ENCODE results near the gene CYP4A22.
A peak's percentile ranks its signal among the peaks of the same experiment; 100 is the strongest.
"Not testable (repeated sequence)": the region's sequence is repeated elsewhere in the genome, so short reads cannot be mapped to it uniquely, and the experiment has no call there.

CYP4A22 gene

DNA sequence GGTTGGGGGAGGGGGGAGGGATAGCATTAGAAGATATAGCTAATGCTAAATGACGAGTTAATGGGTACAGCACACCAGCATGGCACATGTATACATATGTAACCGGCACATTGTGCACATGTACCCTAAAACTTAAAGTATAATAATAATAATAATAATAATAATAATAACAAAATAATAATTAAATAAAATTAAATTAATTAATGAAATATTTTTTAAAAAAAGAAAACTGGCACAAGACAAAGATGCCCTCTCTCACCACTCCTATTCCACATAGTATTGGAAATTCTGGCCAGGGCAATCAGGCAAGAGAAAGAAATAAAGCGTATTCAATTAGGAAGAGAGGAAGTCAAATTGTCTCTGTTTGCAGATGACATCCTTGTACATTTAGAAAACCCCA, 20.7 kb downstream of the CYP4A22 start:
- DNase-seq (ENCODE audit: low read depth in 2 of 2) = not testable (repeated sequence)

DNA sequence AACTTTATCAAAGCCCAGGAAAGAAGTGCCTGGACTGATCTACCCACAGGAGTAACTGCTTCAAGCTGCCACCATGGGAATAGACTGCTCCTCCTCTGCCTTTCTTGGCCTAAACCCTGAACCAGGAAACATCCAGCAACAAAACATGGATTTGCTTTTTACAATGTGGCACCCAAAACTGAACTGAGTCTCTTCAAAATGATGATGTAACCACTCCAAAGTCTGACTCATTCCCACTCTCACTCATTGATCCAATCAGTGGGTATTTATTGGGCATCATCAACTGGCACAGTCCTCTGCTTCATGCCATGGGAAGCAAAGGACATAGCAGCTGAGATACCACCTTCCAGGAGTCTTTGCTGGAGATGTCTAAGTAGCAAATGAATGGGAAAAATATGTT, 23.5 kb downstream of the CYP4A22 start:
- DNase-seq (ENCODE audit: low read depth in 2 of 2) = no peak

DNA sequence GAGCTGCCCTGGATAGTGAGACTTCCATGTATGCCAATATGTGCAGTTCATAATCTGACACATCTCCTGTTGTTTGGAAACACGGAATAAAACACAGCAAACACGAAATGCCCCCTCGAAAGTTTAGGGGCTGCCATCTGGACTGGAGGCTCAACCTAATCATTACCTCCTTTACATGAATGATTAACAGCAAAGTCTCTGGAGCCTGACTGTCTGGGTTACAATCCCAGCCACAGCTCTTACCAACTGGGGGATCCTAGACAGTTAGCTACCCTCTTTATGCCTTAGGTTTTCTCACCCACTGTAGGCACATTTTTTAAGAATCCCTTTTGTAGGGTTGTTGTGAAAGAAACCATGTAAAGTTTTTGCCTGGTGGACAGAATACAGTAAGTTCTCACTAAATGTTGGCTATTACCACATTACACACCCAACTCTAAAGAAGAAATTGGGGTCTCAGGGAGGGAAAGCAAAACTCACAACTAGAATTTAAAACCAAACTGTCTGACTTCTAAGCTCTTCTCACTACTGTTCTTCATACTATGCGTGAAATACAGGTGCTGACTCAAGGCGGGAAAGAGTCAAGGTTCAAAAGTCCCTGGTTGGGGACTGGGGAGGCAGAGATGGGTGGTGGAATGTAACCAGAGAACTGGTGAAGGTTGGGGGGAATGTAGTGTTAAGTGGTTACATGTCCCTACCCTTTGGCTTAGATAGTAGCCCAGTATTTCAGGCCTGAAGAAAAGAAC, 24.2 kb downstream of the CYP4A22 start:
- no peak for DNase-seq (ENCODE audit: low read depth in 2 of 2)

DNA sequence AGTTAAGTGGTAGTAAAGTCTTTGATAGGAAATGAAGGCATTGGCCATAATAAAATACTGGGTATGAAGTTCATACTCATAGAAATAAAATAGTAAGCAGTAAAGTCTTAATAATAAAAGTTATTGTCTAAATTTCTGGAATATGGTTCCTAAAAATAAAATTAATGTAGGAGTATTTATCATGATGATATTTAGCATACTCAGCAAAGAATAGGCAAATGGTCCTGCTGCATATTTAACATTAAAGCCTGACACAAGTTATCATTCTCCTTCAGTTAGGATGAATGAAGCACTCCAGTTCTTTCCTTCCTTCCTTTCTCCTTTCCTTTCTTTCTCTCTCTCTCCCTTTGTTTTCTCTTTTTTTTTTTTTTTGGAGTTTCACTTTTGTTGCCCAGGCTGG, 27.3 kb downstream of the CYP4A22 start:
- no peak for DNase-seq (ENCODE audit: low read depth in 2 of 2)

DNA sequence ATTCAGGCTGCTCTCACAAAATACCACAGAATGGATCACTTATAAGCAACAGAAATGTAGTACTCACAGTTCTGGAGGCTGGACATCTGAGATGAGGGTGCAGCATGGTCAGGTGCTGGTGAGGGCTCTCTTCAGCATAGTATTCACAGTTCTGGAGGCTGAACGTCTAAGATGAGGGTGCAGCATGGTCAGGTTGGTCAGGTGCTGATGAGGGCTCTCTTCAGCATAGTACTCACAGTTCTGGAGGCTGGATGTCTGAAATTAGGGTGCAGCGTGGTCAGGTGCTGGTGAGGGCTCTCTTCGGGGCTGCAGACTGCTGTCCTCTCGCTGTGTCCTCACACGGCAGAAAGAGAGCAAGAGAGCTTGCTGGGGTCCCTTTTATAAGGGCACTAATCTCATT, 35.5 kb downstream of the CYP4A22 start:
- no peak for DNase-seq (ENCODE audit: low read depth in 2 of 2)

DNA sequence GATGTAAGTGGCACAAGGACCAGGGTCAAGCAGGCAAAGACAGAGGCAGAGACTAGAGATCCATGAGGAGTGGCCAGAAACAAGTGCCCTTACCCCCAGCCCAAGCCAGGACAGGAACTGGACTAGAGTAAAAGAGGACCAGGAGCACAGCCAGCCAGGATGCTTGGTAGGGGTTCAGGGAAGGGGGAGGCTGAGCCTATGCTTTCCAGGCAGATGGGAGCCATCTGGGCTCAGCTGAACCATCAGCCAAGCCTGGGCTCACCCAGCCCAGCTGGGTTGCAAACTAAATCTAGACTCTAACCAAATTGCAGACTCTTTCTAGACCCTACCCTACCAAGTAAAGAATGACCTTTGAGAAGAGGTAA, 37.4 kb downstream of the CYP4A22 start:
- no peak for DNase-seq (ENCODE audit: low read depth in 2 of 2)

DNA sequence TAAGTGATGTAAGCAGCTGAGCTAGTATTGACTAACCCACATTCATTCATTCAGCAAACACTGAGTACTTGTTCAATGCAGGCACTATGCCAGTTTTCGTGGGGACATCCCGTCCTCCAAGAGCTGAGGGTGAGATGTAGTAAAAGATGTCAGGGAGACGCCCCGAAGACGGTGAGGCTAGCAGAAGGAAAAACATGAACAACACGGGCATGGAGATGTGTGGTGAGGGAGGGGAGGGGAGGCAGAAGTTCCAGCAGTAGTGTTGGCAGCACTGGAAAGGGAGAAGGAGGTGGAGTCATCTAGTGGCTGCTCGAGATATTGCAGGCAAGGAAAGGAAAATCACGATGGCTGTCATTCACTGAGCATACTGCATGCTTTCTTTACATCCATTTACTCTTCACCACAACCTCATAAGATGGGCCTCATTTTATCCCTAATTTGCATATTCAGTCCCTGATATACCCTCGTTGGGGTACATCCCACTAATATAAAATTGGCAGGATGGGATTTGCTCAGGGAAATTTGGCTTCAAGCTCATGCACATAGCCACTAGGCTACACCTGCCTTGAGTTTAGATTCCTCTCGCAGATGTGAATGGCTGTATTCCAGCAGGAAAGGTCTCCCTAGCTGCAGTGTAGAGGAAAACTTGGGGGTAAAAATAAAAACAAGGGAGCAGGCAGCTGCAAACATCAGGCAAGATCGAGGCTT, 38.1 kb downstream of the CYP4A22 start:
- peak in 1 of 2 donors; percentile 17 for DNase-seq (ENCODE audit: low read depth in 2 of 2)

DNA sequence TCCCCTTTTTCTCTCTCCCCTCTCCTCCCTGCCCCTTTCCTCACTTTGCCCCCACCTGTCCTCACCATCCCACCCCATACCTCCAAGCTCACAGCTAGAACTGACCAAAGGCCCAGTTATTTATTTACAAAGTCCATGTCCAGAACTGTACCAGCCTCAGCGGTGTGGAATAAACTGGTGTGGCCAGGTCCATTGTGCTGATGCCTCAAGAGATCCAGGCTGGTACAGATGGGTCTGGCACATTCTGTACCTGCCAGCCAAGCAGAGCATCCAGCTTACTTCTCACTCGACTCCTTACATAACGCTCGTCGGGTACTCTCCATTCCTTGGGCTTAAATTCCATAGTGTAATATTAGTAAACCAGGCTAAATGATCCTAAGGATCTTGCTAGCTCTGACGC, 40.8 kb downstream of the CYP4A22 start:
- no peak for DNase-seq (ENCODE audit: low read depth in 2 of 2)

DNA sequence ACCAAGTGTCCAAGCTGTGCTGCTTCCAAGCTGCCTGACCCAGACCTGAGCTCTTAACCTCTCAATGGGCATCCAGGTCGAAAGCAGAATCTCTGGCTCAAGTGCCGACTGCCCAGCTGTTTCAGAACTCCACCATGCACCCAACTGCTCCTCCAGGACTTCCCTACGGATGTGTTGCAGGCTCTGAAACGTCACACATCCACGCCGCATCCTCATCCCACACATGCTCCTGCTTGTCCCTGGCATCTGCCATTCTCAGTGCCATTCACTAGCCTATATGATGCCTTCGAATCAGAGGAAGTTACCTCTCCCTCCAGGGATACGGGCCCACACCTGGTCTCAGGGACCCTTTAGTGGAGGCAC, 41.4 kb downstream of the CYP4A22 start:
- no peak for DNase-seq (ENCODE audit: low read depth in 2 of 2)

DNA sequence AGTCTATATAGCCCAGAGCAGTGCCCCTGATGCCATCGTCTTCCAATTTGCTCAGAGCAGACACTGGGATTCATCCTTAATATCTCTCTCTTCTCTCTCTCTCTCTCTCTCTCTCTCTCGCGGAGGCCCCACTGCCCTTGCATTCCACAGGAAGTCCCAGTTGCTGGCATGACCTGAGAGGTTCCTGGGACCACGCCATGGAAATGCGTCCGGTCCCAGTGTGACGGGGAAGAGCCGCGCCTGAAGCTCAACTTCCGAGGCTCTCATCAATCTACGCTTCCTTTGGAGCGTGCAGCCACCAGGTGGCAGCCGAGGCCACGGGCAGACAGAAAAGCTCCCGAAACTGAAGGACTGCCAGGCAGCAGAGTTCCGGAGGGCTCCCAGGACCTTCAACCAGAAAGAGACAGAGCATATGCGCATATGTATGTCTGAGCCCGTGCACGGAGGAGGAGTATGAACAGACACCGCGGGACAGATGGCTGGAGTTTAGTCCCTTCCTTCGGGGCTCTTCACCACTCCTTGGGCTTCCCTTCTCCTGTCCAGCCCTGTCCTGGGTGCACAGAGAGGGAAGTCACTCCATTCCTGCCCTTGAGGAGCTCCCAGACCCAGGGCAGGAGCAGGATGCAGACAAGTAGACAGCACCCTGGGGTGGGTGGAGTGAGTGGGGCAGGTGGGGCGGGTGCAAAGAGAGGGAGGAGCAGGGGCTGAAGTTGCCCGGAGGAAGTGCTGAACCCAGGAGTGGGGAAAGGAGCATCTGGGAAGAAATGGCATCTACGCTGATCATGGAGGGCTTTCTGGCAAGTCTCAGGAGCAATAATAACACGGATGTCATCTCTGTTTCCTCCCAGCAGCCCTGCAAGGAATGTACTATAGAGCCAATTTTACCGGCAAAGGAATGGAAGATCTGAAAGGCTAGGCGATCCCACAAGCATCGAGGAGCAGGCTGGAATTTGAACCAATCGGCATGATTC, 42.1 kb downstream of the CYP4A22 start:
- peak; percentile 54 to 72 for DNase-seq (ENCODE audit: low read depth in 2 of 2)

DNA sequence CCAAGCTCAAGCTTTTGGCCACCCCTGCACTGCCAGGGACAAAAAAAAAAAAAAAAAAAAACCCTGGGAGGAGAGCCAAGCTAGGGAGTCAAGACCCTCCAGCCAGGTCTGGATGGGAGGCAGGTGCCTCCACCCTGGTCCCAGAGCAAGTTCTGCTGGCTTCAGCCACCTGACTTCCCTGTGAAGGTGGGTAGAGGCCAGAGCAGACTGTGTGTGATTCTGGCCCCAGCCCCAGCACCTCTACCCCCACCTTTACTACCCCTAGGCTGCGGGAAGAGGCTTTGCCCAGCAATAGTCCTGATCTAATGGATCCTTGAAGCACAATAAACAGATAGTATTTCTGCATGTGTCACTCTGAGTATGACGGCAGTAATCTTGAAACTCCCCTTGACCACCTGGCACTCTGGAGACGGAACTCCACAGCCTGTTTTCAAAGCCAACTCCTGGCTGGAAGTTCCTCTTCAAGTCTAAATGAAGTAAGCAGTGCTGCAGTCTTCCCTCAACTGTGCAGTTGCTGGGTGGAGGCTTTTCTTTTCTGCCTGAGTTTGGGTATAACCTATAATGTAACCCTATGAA, 42.8 kb downstream of the CYP4A22 start:
- no peak for DNase-seq (ENCODE audit: low read depth in 2 of 2)

DNA sequence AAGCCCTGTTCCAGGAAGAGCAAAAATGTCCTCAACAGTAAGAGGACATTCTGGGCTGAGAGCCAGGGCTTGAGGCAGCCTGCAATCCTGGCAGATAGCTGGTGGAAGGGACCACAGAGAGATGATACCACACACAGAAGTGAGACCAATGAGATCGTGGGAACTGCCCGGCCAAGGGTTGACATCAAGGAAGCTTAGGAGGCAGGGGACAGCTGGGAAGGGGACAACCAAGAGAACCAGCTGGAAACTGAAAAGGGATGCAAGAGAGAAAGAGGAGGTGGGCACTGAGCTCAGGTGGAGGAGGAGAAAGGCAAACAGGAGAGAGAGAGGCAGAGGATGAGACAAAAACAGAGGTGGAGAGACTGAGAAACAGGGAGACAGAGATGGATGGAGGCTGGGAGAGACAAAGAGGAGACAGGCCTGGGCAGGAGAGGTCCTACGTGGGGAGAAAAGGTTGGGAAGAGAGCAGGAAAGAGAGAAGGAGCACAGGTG, 43.4 kb downstream of the CYP4A22 start:
- DNase-seq (ENCODE audit: low read depth in 2 of 2) = no peak

DNA sequence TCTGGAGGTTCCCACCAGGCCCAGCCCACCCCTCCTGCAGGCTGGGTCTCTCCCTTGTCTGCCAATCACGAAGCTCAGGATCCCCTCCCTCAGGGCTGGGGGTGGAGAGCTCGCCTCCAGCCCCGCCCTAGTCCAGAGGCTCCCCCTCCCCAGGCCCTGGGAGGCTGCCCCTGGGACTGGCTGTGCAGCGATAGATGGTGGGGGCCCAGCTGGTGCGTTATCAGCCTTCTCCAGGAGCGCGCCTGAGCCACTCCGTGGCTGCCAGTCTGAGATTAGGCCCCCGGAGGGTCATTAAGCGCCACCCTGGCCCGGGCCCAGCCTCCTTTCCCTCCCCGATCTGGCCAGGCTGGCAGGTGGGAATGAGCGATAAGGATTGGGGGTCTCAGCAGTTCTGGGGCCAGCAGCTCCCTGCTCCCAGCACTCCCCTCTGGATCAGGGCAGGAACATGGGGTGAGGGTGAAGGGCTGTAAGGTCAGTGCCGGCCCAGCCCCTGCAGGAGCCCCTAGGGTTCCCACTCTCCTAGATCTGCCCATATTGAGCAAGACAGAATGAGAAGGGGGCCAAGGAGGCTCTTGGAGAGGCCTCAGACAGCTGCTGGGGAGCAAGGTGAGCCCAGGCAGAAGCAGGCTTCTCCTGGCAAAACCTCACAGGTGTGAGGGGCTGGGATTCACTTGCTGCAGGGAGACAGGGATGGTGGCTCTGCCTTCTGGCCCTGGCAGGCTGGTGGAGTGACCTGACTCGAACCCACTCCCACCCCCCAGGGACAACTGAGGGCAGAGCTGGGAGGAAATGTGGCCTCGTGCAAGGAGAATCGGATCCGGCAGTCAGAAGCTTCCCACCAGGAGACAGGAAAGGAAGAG, 44.1 kb downstream of the CYP4A22 start:
- no peak for DNase-seq (ENCODE audit: low read depth in 2 of 2)

DNA sequence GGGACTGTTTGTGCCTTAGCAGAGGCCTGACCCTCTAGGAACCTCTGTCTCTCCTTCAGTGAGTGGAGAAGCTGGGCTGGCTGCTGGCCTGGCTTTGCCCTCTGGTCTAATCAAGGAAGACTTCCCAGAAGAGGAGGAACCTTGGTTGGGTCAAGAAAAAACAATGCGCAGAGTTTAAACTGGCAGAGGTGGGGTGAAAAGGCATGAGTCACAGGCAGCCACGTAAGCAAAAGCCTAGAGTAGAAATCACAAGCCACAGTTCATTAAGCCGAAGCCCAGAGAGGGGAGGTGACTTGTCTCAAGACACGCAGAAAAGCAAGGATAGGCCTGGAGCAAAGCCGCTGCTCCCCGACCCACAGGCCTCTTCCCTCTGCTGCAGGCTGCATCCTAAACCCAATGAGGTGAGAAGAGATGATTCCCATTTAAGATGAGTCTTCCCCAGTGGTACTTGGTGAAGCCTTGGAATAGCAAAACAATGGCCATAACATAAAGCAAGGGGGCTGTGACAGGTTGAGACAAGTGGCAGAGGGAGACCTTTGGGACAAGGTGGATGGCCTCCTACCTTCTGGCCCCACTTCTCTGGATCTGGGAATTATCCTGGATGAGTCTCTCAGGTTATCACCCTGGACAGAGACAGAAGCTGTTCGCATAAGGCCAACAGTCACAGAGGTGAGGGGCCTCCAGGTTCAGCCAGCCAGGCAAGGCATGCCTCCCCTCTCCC, 44.9 kb downstream of the CYP4A22 start:
- no peak for DNase-seq (ENCODE audit: low read depth in 2 of 2)

DNA sequence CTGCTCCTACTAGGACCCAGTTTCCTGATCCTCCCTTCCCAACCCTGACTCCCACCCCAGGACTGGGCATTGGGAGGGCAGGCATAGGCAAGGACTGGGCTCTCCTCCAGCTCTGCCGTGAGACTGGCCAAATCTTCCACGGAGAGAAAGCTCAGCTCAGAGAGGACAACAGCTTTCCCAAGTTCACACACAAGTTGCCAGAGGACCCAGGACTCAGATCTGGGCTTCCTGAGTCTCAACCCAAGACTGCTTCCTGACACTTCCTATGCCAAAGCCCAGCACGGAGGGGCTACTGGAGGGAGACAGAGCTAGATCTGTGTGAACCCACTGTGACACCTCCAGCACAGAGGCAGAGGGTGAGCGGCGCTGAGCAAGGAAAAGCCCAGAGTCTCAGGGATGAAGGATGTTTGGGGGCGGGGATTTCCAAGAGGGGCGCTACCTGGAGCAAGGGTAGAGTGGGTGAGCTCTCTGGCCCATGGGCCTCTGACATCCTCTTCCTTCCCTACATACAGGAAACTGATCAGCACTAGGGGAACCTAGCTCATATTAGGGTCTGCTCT, 45.5 kb downstream of the CYP4A22 start:
- no peak for DNase-seq (ENCODE audit: low read depth in 2 of 2)

DNA sequence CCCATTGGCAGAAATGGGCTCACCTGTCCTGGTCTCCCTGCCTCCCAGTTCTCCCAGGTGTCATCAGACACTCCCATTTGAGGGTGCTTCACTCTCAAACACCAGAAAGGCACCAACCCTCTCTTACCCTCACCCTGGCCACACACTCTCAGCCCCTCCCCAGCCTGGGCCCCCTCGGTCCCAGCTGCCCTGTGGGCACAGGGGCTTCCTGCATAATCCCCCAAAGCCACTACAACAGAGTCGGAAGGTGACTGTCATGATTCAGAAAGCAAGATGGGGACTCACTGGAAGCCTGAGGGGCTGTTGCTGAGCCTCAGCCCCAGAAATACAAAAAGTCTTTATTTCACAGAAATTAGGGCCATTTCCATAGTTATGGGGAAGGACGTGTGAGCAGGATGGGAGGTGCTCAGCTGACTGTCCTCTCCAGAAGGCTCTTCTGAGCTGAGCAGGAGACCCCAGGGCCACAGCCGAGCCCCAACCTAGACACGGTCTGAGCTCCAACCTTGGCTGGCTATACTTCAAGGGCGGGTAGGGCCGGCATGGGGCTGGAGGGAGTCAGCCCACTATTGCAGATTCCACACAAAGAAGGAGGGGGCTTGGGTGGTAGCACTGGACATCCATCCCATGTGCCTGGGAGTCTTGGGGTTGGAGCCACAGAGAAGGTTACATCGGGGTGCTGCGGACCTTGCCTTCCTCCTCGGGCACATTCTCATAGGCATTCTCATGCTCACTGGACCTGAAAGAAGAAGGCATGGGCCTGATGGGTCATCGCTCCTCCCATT, 46.3 kb downstream of the CYP4A22 start:
- no peak for DNase-seq (ENCODE audit: low read depth in 2 of 2)

DNA sequence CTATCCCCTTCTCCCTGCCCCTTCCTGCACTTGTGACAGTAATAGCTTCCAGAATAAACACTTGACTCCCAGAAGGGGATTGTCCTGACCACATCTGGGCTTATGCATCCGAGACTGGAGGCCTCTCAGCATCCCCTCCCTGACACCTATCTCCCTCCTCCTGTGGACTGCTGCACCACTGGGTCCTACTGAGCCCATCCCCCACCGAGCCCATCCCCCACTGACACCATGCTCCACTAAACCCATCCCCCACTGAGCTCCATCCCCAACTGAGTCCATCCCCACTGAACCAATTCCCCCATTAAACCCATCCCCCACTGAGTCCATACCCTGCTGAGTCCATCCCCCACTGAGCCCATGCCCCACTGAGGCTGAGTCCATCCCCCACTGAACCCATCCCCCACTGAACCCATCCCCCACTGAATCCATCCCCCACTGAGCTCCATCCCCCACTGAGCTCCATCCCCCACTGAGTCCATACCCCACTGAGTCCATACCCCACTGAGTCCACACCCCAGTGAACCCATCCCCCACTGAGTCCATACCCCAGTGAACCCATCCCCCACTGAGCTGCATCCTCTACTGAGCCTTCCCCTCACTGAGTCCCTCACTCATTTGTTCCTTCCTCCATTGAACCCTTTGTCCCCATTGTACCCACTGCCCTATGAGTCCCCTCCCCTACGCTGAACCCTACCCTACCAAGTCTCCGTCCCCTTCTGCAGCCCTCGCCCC, 47.0 kb downstream of the CYP4A22 start:
- no peak for DNase-seq (ENCODE audit: low read depth in 2 of 2)
